ENCODE results near the gene SEMA6A. TPM values are rescaled to one million over a fixed set of nuclear protein-coding genes. Genes with fewer than 3 reads are reported as not detected.

Gene SEMA6A
- total RNA-seq, 1 donor from 2014 or later: 18.8 TPM

- DNase-seq (ENCODE audit: low read depth in 2 of 2): no peak
These were observed 109.2 kb downstream of the SEMA6A start for GRCh38 chr5:116465411-116465810.

- DNase-seq (ENCODE audit: low read depth in 2 of 2): no peak
These were observed 110.4 kb downstream of the SEMA6A start for GRCh38 chr5:116464144-116464708.

- no peak for DNase-seq (ENCODE audit: low read depth in 2 of 2)
These were observed 112.1 kb downstream of the SEMA6A start for GRCh38 chr5:116462500-116462899.

GRCh38 chr5:116459301-116459700 is 115.3 kb downstream of the SEMA6A start:
- DNase-seq (ENCODE audit: low read depth in 2 of 2): no peak

- no peak for DNase-seq (ENCODE audit: low read depth in 2 of 2)
These were observed 117.6 kb downstream of the SEMA6A start for GRCh38 chr5:116457062-116457461.

DNA sequence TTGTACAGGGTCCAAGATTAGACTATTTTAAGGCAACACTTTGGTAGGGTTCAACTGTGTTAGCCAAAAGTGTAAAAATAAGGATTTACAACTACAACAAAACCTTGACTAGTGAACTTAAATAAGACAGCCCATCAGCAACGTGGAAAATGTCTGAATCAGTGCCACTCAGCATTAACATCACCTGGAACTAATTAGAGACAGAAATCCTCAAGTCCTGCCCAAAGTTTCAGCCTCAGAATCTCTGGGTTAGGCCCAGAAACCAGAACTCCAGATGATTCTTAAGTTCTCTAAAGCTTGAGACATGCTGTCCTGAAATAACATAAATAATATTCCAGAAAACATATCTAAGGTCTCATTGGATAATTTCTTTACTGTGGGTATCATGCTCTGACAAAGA is 118.6 kb downstream of the SEMA6A start:
- DNase-seq (ENCODE audit: low read depth in 2 of 2): no peak

- no peak for DNase-seq (ENCODE audit: low read depth in 2 of 2)
These were observed 119.6 kb downstream of the SEMA6A start for GRCh38 chr5:116455061-116455460.

GRCh38 chr5:116454417-116454927 is 120.2 kb downstream of the SEMA6A start:
- peak in 1 of 2 donors; percentile 68 for DNase-seq (ENCODE audit: low read depth in 2 of 2)

DNA sequence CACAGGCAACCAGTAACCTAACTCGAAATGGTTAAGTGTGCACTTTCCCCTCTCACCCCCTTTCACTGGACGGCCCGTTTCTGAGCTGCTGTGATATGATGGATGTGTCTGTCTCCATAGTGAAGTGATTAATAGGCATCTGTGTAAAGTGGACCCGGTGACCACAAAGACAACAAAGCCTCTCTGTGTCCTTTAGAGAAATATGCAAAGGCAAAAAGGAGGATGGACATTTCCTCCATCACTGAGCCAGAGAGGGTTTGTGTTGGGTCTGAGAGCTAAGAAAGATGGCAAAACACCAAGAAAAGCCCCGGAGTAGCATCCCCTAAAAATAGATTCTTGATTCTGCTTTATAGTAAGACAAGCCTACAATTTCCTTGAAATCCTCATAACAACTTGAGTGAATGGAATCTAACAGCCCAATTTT is 120.6 kb downstream of the SEMA6A start:
- peak in 1 of 2 donors; percentile 9 for DNase-seq (ENCODE audit: low read depth in 2 of 2)

GRCh38 chr5:116452774-116453368 is 121.8 kb downstream of the SEMA6A start:
- no peak for DNase-seq (ENCODE audit: low read depth in 2 of 2)

DNA sequence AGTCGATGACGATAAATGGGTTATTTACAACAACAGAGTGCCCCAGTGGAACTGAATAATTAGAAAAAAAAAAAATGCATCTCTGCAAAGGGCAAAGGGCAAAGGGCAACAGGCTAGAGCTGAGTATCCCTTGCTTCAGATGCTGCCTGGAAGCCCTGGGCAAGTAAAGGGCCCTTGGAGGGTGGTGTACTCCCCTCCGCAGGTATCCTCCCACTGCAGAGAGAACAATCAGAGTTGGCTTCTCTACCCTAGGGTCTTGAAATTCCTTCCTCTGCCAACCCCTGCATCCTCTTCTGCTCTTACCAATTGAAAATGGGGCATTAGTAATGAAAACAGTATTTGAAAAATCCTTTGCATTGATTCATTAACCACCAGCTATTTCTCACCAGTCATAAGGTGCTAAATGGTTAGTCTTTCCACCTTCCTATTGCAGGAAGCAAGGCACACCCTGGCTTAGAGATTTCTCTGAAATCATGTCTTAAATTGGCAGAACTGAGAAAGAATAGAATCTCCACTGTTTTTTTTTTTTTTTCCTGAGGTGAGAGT is 122.6 kb downstream of the SEMA6A start:
- DNase-seq (ENCODE audit: low read depth in 2 of 2): no peak

DNA sequence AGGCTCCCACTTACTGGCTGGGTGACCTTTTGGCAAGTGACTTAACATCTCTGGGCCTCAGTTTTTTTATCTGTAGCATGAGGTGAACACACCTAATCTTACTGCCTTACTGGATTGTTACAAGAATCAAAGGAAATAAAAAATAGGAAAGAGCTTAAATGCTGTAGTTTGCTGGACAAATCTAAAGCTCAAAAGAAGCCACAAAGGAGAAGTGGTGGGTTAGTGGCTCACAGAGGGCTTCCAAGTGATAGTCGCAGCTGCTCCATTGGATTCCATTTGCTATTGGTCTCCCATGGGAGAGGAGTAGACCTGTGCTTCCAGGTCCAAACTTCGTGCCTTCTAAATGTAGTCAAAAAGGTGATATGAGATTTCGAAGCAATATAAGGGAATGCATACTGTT is 123.6 kb downstream of the SEMA6A start:
- DNase-seq (ENCODE audit: low read depth in 2 of 2): no peak

- no peak for DNase-seq (ENCODE audit: low read depth in 2 of 2)
These were observed 125.2 kb downstream of the SEMA6A start for GRCh38 chr5:116449458-116449857.

DNA sequence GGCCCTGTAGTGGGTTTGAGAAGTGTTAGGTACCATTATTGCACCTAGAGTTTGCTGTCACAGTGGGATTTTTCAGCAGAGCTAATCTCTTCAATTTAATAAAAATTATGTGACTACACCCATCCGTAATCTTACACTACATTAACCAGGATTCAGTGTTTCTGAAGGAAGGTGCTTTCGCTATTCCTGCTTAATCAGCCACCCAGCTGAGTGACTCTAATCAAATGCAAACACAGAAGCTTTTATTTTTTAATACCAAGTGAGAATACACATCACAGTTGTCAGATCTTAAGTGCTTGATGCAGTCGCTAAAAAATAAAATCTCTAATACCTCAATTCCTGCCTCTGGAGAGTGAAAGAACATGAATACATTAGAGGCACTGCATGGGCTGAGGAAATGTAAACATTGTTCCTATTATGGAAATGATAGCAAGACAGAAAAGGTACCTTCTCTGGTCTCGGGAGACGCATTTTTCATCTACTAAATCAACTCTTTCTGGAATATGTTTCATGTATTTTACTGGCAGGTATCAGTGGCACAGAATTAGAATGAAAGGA is 125.7 kb downstream of the SEMA6A start:
- DNase-seq (ENCODE audit: low read depth in 2 of 2): no peak

- no peak for DNase-seq (ENCODE audit: low read depth in 2 of 2)
These were observed 126.2 kb downstream of the SEMA6A start for GRCh38 chr5:116448450-116448849.

DNA sequence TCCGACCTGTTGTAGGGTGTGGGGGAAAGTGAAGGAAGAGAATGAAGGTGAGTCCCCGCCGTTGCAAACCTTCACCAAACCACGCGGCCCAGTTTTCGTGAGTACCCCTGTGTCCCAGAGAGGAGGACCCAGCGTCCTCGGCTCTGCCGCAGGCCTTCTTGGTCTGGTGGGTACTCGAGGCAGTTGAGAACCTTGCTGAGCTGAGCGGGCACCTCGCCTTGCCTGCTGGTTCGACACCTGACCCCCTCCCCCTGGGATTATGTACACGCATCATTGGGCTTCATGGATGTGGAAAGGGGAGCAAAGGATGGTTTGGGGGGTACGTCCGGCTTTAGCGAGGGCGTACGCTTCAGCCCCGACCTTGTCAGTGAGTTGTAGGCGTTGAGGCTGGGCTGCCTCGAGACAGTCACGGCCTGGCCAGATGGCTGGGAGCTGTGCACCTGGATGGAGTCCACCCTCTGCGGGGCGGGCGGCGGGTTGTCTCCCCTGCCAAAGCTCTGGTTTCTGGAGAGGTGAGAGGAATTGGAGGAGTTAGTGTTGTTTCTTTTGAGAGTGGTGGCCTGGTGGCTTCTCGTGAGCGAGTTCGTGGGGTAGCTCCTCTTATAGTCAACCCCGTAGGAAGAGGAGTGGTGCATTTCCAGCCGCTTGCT is 128.1 kb downstream of the SEMA6A start:
- DNase-seq (ENCODE audit: low read depth in 2 of 2): no peak

DNA sequence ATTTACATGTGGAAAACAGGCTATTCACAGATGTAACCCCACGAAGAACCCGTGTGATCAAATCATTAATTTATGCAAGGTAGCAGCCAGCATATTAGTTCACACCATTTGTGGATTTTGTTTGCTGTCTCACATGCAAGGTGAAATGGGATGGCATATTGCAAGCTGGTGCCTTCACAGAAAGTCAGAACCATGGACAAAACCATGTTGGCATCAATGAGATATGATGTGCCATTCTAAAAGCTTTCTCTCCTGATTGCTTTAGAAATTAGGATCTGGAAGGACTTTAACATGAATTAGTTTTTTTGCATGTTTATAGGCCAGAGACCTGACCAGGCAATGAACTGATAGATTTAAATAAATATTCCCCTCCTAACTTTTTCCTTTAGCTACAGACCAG is 129.3 kb downstream of the SEMA6A start:
- DNase-seq (ENCODE audit: low read depth in 2 of 2): no peak

- no peak for DNase-seq (ENCODE audit: low read depth in 2 of 2)
These were observed 130.0 kb downstream of the SEMA6A start for GRCh38 chr5:116444373-116445295.

DNA sequence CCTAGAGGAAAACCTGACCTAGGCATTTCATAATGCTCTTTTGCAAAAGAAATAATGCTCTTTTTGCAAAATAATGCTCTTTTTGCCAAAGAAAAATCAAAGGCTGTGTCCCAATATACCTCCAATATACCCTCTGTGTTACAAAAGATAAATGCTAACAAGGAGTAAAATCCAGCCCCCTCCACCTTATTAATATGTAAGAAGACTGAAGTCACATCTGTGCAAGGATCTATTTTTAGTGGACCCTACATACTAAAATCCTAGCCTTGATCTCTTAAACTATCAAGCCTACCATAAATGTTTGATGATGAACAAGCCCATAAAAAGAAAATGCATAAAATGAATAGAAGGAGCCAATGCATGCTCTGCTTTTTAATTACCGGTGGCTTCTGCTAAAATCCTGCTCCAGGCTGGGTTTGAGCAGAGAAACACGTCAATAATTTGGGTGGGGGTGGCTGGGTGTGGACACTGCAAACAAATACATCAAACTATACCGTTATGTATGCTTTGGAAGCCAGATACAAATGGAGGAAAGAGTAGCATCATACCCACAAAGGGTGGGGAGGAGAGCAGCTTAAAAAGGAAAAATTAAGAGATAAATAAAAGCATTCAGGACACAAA is 131.6 kb downstream of the SEMA6A start:
- DNase-seq (ENCODE audit: low read depth in 2 of 2): no peak

DNA sequence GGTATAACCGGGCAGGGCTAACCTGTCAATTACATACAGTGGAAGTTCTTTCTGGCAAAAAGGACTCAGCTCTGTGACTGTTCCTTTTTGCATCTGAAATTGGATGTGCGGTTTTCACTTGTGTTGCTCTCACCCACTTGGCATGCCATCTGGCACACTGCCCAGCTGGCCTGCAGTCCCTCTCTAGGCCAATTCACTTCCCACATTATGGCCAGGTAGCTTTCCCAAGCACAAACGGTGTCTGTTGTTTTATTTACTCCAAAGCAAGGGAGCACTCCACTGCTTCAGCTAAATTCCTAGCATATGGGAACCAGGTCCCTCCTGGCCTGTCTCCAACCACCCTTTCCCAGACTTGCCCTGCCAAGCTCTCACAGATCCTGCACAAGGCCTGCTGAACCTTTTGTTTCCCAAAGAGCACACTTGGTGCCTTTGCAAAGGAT is 132.5 kb downstream of the SEMA6A start:
- DNase-seq (ENCODE audit: low read depth in 2 of 2): peak; percentile 12 to 70

- no peak for DNase-seq (ENCODE audit: low read depth in 2 of 2)
These were observed 133.4 kb downstream of the SEMA6A start for GRCh38 chr5:116441223-116441622.

Measured in lung microvascular endothelial cell (primary cell).